Cardiac fibroblast (primary cell): ENCODE data around the gene LTBP4.
A peak's percentile ranks its signal among the peaks of the same experiment; 100 is the strongest.

ENCODE experiments used
- DNase-seq, 2 donors: peaks; one replicate each; pipeline versions ENCODE4 v3.0.0 to v3.0.0-alpha.2; 2010; ENCODE audit warnings: low read depth in 2 of 2
- H3K4me3 ChIP-seq, 2 donors: replicated peaks in 1 of 2; 1 replicate in 1 of 2; 2 replicates in 1 of 2; pipeline ENCODE4 v1.5.1; 2011; ENCODE audit warnings: low read depth in 2 of 2, low read length in 2 of 2, mild to moderate bottlenecking in 2 of 2, moderate library complexity in 1 of 2
- TF ChIP-seq, protein P1 (sequence below): IDR thresholded peaks from one replicate; pipeline ENCODE4 v1.5.1; 2011; ENCODE audit warnings: low read depth, mild to moderate bottlenecking, low read length, inconsistent platforms

LTBP4 gene

DNA sequence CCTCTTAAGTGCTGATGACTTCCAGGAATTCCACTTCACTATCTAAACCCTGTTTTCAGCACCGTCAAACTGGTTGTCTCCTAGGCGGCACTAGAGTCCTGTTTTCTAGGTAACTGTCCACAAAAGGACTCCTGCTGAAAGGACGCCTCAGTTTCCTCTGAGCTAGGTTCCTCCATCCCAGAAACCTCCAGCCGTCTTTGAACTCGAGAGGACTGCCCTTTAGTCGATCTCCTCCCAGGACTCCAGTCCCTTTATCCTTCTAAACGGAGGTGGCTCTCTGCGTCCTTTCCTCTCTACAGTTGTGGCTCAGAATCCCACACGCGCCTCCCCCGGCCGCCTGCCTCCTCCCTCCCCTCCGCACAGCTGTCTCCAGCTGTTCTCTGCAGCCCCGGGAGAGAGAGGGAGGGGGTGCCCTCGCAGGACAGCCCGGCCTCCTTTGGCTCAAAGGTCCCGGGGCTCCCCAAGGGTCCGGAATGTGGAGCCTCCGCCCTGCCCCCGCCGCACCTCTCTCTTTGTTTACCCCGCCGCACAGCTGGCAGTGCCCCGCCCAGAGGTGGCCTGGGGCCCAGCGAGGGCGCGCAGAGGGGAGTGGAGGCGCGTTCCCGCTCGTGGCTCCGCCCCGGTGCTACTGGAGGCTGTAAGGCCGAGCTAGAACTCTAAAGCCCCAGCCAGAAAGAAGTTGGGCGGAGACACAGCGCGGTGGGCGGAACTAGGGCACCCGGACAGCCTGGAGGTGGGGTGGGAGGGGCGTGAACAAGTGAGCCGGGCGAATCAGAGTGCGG, 2.4 kb downstream of the LTBP4 start:
- peak overlapping the region; percentile 48 to 55 for H3K4me3 ChIP-seq
- DNase-seq = peak; percentile 97 to 98
- TF ChIP-seq, protein P1, sequence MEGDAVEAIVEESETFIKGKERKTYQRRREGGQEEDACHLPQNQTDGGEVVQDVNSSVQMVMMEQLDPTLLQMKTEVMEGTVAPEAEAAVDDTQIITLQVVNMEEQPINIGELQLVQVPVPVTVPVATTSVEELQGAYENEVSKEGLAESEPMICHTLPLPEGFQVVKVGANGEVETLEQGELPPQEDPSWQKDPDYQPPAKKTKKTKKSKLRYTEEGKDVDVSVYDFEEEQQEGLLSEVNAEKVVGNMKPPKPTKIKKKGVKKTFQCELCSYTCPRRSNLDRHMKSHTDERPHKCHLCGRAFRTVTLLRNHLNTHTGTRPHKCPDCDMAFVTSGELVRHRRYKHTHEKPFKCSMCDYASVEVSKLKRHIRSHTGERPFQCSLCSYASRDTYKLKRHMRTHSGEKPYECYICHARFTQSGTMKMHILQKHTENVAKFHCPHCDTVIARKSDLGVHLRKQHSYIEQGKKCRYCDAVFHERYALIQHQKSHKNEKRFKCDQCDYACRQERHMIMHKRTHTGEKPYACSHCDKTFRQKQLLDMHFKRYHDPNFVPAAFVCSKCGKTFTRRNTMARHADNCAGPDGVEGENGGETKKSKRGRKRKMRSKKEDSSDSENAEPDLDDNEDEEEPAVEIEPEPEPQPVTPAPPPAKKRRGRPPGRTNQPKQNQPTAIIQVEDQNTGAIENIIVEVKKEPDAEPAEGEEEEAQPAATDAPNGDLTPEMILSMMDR = no peak

DNA sequence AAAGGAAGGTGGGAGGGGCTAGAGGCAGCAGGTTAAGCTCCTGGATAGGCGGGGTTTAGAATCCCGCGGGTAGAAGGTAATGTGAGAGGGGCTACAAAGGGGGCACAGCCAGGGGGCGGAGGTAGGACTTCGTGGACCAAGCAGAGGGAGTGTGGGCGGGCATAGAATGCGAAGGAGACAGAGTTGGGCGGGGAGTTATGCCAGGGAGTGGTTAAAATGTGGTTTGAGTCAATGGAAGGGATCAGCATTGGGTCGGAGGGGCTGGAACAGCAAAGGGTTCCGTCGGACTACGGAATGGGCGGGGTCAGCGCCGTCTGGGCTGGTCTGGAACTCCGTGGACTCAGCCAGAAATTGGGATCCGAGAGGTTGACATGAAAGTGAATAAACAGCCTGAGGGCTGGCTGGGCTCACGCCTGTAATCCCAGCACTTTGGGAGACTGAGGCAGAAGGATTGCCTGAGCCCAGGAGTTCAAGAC, 3.0 kb downstream of the LTBP4 start:
- H3K4me3 ChIP-seq = peak overlapping the region; percentile 28 to 55
- TF ChIP-seq, protein P1 = no peak

DNA sequence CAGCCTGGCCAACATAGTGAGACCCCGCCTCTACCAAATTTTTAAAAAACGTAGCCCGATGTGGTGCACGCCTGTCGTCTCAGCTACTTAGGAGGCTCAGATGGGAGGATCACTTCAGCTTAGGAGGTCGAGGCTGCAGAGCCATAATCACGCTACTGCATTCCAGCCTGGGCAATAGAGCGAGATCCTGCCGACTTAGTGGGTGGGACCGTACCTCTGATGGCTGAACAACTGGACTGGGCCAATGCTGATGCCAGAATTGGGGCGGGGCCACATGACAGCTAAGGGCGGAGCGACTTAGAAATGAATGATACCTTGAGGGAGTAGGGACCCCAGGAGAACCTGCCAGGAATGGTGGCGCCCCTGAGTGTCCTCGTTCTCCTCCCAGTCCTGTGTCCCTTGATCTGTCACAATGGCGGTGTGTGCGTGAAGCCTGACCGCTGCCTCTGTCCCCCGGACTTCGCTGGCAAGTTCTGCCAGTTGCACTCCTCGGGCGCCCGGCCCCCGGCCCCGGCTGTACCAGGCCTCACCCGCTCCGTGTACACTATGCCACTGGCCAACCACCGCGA, 3.6 kb downstream of the LTBP4 start:
- TF ChIP-seq, protein P1 = no peak
- peak overlapping the region; percentile 34 for H3K4me3 ChIP-seq
- DNase-seq = no peak

More for the DNA sequence above, 3.0 kb downstream of the LTBP4 start:
- no peak for DNase-seq

DNA sequence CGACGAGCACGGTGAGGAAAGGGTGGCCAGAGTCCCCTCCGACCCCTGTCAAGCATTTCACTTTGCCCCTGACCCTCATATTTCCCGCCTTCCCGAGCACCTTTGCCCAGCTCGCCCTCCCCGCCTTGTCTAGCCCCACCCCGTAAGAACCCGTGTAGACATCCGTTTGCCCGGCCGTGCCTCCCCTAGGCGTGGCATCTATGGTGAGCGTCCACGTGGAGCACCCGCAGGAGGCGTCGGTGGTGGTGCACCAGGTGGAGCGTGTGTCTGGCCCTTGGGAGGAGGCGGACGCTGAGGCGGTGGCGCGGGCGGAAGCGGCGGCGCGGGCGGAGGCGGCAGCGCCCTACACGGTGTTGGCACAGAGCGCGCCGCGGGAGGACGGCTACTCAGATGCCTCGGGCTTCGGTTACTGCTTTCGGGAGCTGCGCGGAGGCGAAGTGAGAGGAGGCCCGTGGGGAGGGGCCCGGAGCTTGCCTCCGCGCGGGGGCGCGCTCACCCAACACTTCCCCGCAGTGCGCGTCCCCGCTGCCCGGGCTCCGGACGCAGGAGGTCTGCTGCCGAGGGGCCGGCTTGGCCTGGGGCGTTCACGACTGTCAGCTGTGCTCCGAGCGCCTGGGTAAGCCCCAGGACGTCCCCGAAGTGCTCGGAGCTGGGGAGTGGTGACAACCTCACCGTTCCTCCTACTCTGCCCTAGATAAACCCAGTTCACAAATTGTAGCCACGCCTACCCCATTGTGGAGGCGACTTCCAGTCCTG, 4.2 kb downstream of the LTBP4 start:
- DNase-seq = peak; percentile 48 to 67
- peak overlapping the region; percentile 34 for H3K4me3 ChIP-seq
- TF ChIP-seq, protein P1 = no peak

DNA sequence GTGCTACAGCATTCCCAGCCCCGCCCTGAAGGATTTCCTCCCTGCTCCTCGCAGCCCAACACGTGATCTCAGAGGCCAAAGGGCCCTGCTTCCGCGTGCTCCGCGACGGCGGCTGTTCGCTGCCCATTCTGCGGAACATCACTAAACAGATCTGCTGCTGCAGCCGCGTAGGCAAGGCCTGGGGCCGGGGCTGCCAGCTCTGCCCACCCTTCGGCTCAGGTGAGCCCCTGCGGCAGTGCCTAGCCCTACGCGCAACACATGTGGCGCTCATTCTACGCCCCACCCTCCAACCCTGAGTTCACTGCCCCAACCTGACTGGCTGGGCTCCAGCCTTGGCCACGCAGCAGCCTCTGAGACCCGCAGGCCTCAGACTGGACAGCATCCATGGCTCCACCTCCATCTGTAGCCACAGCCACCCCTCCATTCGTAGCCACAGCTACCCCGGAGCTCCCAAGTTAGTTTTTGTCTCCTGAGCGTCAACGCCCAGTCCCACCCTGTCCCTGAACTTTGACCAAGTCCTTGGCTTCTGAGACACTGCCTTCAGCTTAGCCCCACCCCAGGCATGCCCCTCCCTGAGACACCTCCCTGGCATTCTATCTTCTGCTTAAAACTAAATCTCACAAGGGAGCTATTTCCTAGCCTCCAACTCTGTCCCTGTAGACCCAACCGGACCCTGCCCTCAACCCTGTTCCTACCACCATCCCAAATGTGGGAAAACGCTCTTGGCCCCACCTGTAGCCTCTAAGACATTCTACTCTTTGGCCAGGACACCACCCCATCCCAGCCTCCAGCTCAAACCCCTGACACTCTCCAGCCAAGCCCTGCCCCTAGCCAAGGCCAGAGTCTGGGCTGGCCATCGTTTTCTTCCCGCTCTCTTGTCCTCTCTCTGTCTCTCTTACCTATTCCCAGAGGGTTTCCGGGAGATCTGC, 6.4 kb downstream of the LTBP4 start:
- H3K4me3 ChIP-seq = no peak overlapping the region
- TF ChIP-seq, protein P1 = no peak
- DNase-seq = no peak

DNA sequence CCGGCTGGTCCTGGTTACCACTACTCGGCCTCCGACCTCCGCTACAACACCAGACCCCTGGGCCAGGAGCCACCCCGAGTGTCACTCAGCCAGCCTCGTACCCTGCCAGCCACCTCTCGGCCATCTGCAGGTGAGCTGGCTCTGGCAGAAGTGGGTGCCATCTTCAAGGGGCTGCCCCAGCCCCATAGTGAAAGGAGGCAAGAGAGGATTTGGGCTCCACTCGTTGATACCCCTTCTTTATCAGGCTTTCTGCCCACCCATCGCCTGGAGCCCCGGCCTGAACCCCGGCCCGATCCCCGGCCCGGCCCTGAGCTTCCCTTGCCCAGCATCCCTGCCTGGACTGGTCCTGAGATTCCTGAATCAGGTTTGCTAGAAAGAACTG, 7.1 kb downstream of the LTBP4 start:
- DNase-seq = no peak
- TF ChIP-seq, protein P1 = no peak

More for the DNA sequence above, 7.1 kb downstream of the LTBP4 start:
- H3K4me3 ChIP-seq = no peak overlapping the region
